SK-N-SH treated with all-trans-retinoic acid at 6 μM for 48 hours (cell line): ENCODE measurements around the gene CSNK1G1.

Experiments
- ARNTL ChIP-seq: fragments of 450-650 bp; formaldehyde crosslinking; IDR thresholded peaks from 2 replicates; pipeline ENCODE4 v1.5.0; 2020; ENCODE audit warnings: low read depth, mild to moderate bottlenecking, moderate library complexity, borderline replicate concordance
- CREB5 ChIP-seq: fragments of 250-450 bp; sonication (Bioruptor Pico); IDR thresholded peaks from 2 replicates; pipeline ENCODE4 v1.5.1; 2020; ENCODE audit warnings: low read depth, mild to moderate bottlenecking, moderate library complexity
- CSRNP3 ChIP-seq: fragments of 250-450 bp; sonication (Bioruptor Pico); IDR thresholded peaks from 2 replicates; pipeline ENCODE4 v1.5.1; 2021; ENCODE audit warnings: mild to moderate bottlenecking, moderate library complexity
- POU6F1 ChIP-seq: fragments of 250-450 bp; sonication (Bioruptor Pico); IDR thresholded peaks from 2 replicates; pipeline ENCODE4 v1.8.0; 2021; ENCODE audit warnings: low read depth, mild to moderate bottlenecking, moderate library complexity, borderline replicate concordance
- ZC3H10 ChIP-seq: fragments of 250-450 bp; sonication (Bioruptor Pico); IDR thresholded peaks from 2 replicates; pipeline ENCODE4 v1.5.1; 2021; ENCODE audit warnings: mild to moderate bottlenecking, moderate library complexity
- ZFP3 ChIP-seq: fragments of 250-450 bp; sonication (Bioruptor Pico); IDR thresholded peaks from 2 replicates; pipeline ENCODE4 v1.5.0; 2020; ENCODE audit warnings: mild to moderate bottlenecking, moderate library complexity

- TF ChIP-seq ARNTL (CRISPR knock-in tag) (no peak), POU6F1 (CRISPR knock-in tag) (no peak), ZFP3 (CRISPR knock-in tag) (no peak), ZC3H10 (CRISPR knock-in tag) (no peak), CSRNP3 (CRISPR knock-in tag) (no peak), CREB5 (CRISPR knock-in tag) (no peak)
These were observed 230.0 kb downstream of the CSNK1G1 start for GRCh38 chr15:64125978-64126377.
